ENCODE results near the gene FOXN3. TPM values are rescaled to one million over a fixed set of nuclear protein-coding genes. Genes with fewer than 3 reads are reported as not detected.

Gene FOXN3
- total RNA-seq, 1 donor from 2014 or later, result 34.5 TPM

DNA sequence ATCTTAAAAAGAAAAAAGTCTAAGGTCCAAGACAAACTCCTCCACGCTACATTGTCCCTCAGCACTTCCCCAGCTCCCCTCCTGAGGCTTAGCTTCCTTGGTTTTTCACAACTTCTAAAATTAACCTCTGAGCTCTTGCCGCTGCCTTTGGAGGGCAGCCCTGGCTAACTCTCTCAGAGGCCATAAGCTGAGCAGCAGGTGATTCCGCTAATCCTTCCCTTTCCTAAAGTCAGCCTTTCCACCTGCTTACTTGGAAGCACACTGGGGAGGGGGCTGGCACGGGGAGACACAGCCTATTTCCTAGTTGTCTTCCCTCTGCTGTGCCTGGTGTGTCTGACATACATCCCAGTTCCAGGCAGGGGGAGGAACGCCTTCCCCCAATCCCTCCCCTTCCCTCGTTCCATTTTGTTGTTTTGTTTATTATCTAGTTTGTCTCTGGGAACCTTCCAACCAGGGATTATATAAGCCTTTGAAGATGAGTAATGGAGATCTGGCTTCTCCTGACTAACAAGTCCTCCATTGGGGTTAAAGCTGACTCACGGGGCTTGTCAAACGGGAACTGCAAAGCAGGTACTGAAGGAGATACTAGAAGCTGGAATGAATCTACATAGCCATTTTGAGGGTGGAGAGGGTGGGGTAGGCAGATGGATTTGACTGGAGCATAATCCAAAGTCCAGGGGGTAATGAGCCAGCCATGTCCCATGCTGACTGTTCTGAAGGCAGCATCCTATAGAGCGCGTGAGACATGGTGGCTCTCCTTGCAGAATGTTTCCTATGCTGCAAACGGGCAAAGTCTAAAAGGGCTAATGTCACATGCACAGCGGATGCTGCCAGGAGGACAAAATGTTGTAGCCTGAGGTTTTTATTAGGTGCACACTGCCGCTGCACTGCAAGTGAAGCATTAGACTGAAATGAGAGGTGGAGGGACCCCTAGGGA is 230.8 kb downstream of the FOXN3 start:
- no peak for DNase-seq (ENCODE audit: low read depth)
- H3K4me3 ChIP-seq (ENCODE audit: low read depth, low read length), result no peak overlapping the region
- no peak for TF ChIP-seq CTCF (IDR thresholded peaks at IDR 0.05; ENCODE audit: insufficient read depth, low read length, poor library complexity, severe bottlenecking)
- no peaks in the 10 kb centered on the region for H3K36me3 ChIP-seq (ENCODE audit: control insufficient read depth, insufficient read depth, low read length)
- no peaks in the 10 kb centered on the region for H3K27me3 ChIP-seq (ENCODE audit: control insufficient read depth, insufficient read depth, low read length)

- no peaks in the 10 kb centered on the region for H3K36me3 ChIP-seq (ENCODE audit: control insufficient read depth, insufficient read depth, low read length)
- no peak for DNase-seq (ENCODE audit: low read depth)
- H3K4me3 ChIP-seq (ENCODE audit: low read depth, low read length), result no peak overlapping the region
- H3K27me3 ChIP-seq (ENCODE audit: control insufficient read depth, insufficient read depth, low read length), result no peaks in the 10 kb centered on the region
- TF ChIP-seq CTCF (IDR thresholded peaks at IDR 0.05; ENCODE audit: insufficient read depth, low read length, poor library complexity, severe bottlenecking), result no peak
Measured at GRCh38 chr14:89184952-89185351, 232.1 kb downstream of the FOXN3 start.

- no peak overlapping the region for H3K4me3 ChIP-seq (ENCODE audit: low read depth, low read length)
- H3K36me3 ChIP-seq (ENCODE audit: control insufficient read depth, insufficient read depth, low read length), result no peaks in the 10 kb centered on the region
- DNase-seq (ENCODE audit: low read depth), result no peak
- no peaks in the 10 kb centered on the region for H3K27me3 ChIP-seq (ENCODE audit: control insufficient read depth, insufficient read depth, low read length)
- TF ChIP-seq CTCF (IDR thresholded peaks at IDR 0.05; ENCODE audit: insufficient read depth, low read length, poor library complexity, severe bottlenecking), result no peak
Measured at GRCh38 chr14:89182326-89182725, 234.7 kb downstream of the FOXN3 start.

DNA sequence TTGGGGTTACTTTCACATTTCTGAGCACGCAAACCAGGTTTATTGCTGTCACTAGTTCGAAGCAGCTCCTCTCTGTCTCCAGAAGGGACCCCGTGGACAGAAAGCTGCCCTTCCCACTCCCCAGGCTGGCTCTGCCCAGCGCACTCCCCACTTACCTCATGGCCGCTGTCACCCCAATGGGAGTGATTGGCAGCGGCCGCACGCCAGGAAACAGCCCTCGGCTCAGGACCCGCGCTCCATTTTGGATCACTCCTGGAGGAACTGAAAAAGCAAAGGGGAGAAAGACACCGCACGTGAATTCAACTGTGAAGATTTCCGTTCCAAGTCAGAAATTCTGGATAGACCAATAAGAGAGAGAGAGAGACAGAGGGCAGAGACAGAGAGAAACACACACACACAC is 236.5 kb downstream of the FOXN3 start:
- DNase-seq (ENCODE audit: low read depth), result no peak
- Histone ChIP-seq H3K27me3 (ENCODE audit: control insufficient read depth, insufficient read depth, low read length) (no peaks in the 10 kb centered on the region), H3K4me3 (ENCODE audit: low read depth, low read length) (no peak overlapping the region), H3K36me3 (ENCODE audit: control insufficient read depth, insufficient read depth, low read length) (no peaks in the 10 kb centered on the region)
- no peak for TF ChIP-seq CTCF (IDR thresholded peaks at IDR 0.05; ENCODE audit: insufficient read depth, low read length, poor library complexity, severe bottlenecking)

- no peaks in the 10 kb centered on the region for H3K36me3 ChIP-seq (ENCODE audit: control insufficient read depth, insufficient read depth, low read length)
- DNase-seq (ENCODE audit: low read depth), result no peak
- no peaks in the 10 kb centered on the region for H3K27me3 ChIP-seq (ENCODE audit: control insufficient read depth, insufficient read depth, low read length)
- no peak overlapping the region for H3K4me3 ChIP-seq (ENCODE audit: low read depth, low read length)
- no peak for TF ChIP-seq CTCF (IDR thresholded peaks at IDR 0.05; ENCODE audit: insufficient read depth, low read length, poor library complexity, severe bottlenecking)
Measured at GRCh38 chr14:89179891-89180404, 237.1 kb downstream of the FOXN3 start.

Measured in kidney epithelial cell (primary cell).